Measurements from ENCODE around the gene KCNJ16. TPM values are rescaled to one million over a fixed set of nuclear protein-coding genes. Genes with fewer than 3 reads are reported as not detected.

The KCNJ16 gene
- total RNA-seq, 1 experiment from 2014 or later, result not detected

- Histone ChIP-seq H3K4me3 (ENCODE audit: low read length) (no peak overlapping the region), H3K9me2 (replicated peaks; ENCODE audit: low read length) (no peaks in the 10 kb centered on the region), H3K4me1 (ENCODE audit: insufficient read depth, low read length) (0 out of 2 replicates have a peak, but pooled peaks cover 5% of the 10 kb centered on the region), H3K9me3 (ENCODE audit: low read length) (no peaks in the 10 kb centered on the region), H4K20me1 (ENCODE audit: low read length) (no peaks in the 10 kb centered on the region), H2AFZ (ENCODE audit: low read length) (no peak overlapping the region), H3F3A (ENCODE audit: low read length, unreplicated experiment) (no peaks in the 10 kb centered on the region), H3K4me2 (ENCODE audit: low read length) (no peak overlapping the region), H3K27me3 (ENCODE audit: low read length) (no peaks in the 10 kb centered on the region), H3K9ac (ENCODE audit: low read length) (no peak overlapping the region), H3K79me2 (ENCODE audit: low read length) (no peaks in the 10 kb centered on the region), H3K27ac (ENCODE audit: low read length) (no peak overlapping the region), H3K36me3 (ENCODE audit: low read depth, low read length) (no peaks in the 10 kb centered on the region)
- DNase-seq (no peak), ATAC-seq (no peak)
- intact Hi-C loops (cut with micrococcal nuclease), result no loop called here
- ChIA-PET CTCF (no interaction called here), POLR2A (ENCODE audit: unreplicated experiment) (no interaction called here)
- BruUV-seq (replicated peaks), result no TSS peak
- TF ChIP-seq CTCF (conservative IDR thresholded peaks at IDR 0.05; ENCODE audit: low read depth, low read length), result no peak
Observed at GRCh38 chr17:70119545-70119944, 44.5 kb downstream of the KCNJ16 start.

- Histone ChIP-seq H3K9me2 (replicated peaks; ENCODE audit: low read length) (no peaks in the 10 kb centered on the region), H3K9me3 (ENCODE audit: low read length) (no peaks in the 10 kb centered on the region), H3K4me2 (ENCODE audit: low read length) (no peak overlapping the region), H3K27me3 (ENCODE audit: low read length) (no peaks in the 10 kb centered on the region), H3K36me3 (ENCODE audit: low read depth, low read length) (no peaks in the 10 kb centered on the region), H4K20me1 (ENCODE audit: low read length) (no peaks in the 10 kb centered on the region), H3K4me3 (ENCODE audit: low read length) (no peak overlapping the region), H3K4me1 (ENCODE audit: insufficient read depth, low read length) (0 out of 2 replicates have a peak, but pooled peaks cover 5% of the 10 kb centered on the region), H3F3A (ENCODE audit: low read length, unreplicated experiment) (no peaks in the 10 kb centered on the region), H2AFZ (ENCODE audit: low read length) (no peak overlapping the region), H3K9ac (ENCODE audit: low read length) (no peak overlapping the region), H3K79me2 (ENCODE audit: low read length) (no peaks in the 10 kb centered on the region), H3K27ac (ENCODE audit: low read length) (no peak overlapping the region)
- TF ChIP-seq EZH2 (IDR thresholded peaks at IDR 0.05; ENCODE audit: low read length, unreplicated experiment) (no peak), EZH2phosphoT487 (IDR thresholded peaks at IDR 0.05; ENCODE audit: borderline replicate concordance, low read length) (no peak), CTCF (conservative IDR thresholded peaks at IDR 0.05; ENCODE audit: low read depth, low read length) (no peak)
- ChIA-PET POLR2A (ENCODE audit: unreplicated experiment) (no interaction called here), CTCF (no interaction called here)
- no TSS peak for BruUV-seq (replicated peaks)
- no peak for DNase-seq
- intact Hi-C loops (cut with micrococcal nuclease), result no loop called here
- no peak for ATAC-seq
Observed at GRCh38 chr17:70119983-70120382, 45.0 kb downstream of the KCNJ16 start.

GRCh38 chr17:70120425-70120824, 45.4 kb downstream of the KCNJ16 start:
- no peak overlapping the region for H3K4me2 ChIP-seq (ENCODE audit: low read length)
- H3K27me3 ChIP-seq (ENCODE audit: low read length), result no peaks in the 10 kb centered on the region
- CTCF ChIA-PET, result no interaction called here
- H3K27ac ChIP-seq (ENCODE audit: low read length), result no peak overlapping the region
- no peak for DNase-seq
- no peaks in the 10 kb centered on the region for H4K20me1 ChIP-seq (ENCODE audit: low read length)
- TF ChIP-seq CTCF (conservative IDR thresholded peaks at IDR 0.05; ENCODE audit: low read depth, low read length), result no peak
- no peak for TF ChIP-seq EZH2 (IDR thresholded peaks at IDR 0.05; ENCODE audit: low read length, unreplicated experiment)
- no peak for TF ChIP-seq EZH2phosphoT487 (IDR thresholded peaks at IDR 0.05; ENCODE audit: borderline replicate concordance, low read length)
- H3K36me3 ChIP-seq (ENCODE audit: low read depth, low read length), result no peaks in the 10 kb centered on the region
- H3F3A ChIP-seq (ENCODE audit: low read length, unreplicated experiment), result no peaks in the 10 kb centered on the region
- no peaks in the 10 kb centered on the region for H3K79me2 ChIP-seq (ENCODE audit: low read length)
- intact Hi-C loops (cut with micrococcal nuclease), result no loop called here
- no peak overlapping the region for H2AFZ ChIP-seq (ENCODE audit: low read length)
- H3K4me3 ChIP-seq (ENCODE audit: low read length), result no peak overlapping the region
- no peaks in the 10 kb centered on the region for H3K9me3 ChIP-seq (ENCODE audit: low read length)
- POLR2A ChIA-PET (ENCODE audit: unreplicated experiment), result no interaction called here
- BruUV-seq (replicated peaks), result no TSS peak
- no peak for ATAC-seq
- H3K9ac ChIP-seq (ENCODE audit: low read length), result no peak overlapping the region
- no peaks in the 10 kb centered on the region for H3K9me2 ChIP-seq (replicated peaks; ENCODE audit: low read length)
- H3K4me1 ChIP-seq (ENCODE audit: insufficient read depth, low read length), result 0 out of 2 replicates have a peak, but pooled peaks cover 5% of the 10 kb centered on the region
